Measurements from ENCODE around the gene SMIM3. TPM values are rescaled to one million over a fixed set of nuclear protein-coding genes. Genes with fewer than 3 reads are reported as not detected.

Gene SMIM3
- total and polyA plus RNA-seq, 2 of the 13 experiments (the other 11 are each of a cell fraction or from before 2014, with no cell fraction given): 11.6 to 96.7 TPM

DNA sequence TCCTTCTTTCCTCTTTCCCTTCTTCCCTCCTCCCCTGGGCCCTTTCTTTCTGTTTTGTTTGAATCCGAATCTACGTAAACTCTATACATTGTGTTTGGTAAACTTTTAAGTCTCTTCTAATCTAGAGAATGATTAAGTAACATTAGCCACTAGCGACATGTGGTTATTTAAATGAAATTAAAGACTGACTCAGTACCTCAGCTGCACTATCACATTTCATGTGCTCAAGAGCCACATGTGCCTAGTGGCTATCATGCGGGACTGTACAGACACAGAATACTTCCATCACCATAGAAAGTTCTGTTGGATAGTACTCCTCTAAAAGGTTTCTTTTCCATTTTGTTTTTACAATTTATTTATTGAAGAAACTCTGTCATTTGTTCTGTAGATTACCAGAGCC, 48.7 kb upstream of the SMIM3 start:
- H3K4me2 ChIP-seq (ENCODE audit: low read depth, low read length): no peak overlapping the region
- CTCF ChIA-PET (ENCODE audit: low intra/inter-chr PET ratio, low total read pairs): no interaction called here
- no peak overlapping the region for H3K4me3 ChIP-seq (replicated peaks in 1 of 3; ENCODE audit: insufficient read depth in 1 of 3, low read depth in 2 of 3, low read length in 3 of 3)
- FAIRE-seq (no peak), DNase-seq (ENCODE audit: low spot score) (no peak), ATAC-seq (no peak)
- no TSS peak for BruUV-seq (replicated peaks)
- H3K4me1 ChIP-seq (ENCODE audit: insufficient read depth, low read length): no peaks in the 10 kb centered on the region
- no peak overlapping the region for H2AFZ ChIP-seq (ENCODE audit: low read length)
- no peaks in the 10 kb centered on the region for H3K79me2 ChIP-seq (ENCODE audit: insufficient read depth, low read length)
- 85% methylated on average over 4 of the region's 4 CpGs for WGBS (ENCODE audit: low lambda C conversion rate)
- no peaks in the 10 kb centered on the region for H3K27me3 ChIP-seq (ENCODE audit: control insufficient read depth in 1 of 2, insufficient read depth in 2 of 2, low read length in 2 of 2)
- no peak overlapping the region for H3K27ac ChIP-seq (ENCODE audit: extremely low read length, insufficient read depth, low read length)
- POLR2A ChIA-PET: no interaction called here
- TF ChIP-seq ZNF10 (CRISPR knock-in tag; IDR thresholded peaks at IDR 0.05; ENCODE audit: borderline replicate concordance, low read depth) (no peak), JUND (CRISPR knock-in tag; IDR thresholded peaks at IDR 0.05) (no peak), ZNF607 (CRISPR knock-in tag; IDR thresholded peaks at IDR 0.05; ENCODE audit: borderline replicate concordance) (no peak), RBM39 (IDR thresholded peaks at IDR 0.05; ENCODE audit: low read depth, low read length, poor library complexity, severe bottlenecking) (no peak), XRCC5 (optimal IDR thresholded peaks at IDR 0.05; ENCODE audit: low read length) (no peak), ATM (IDR thresholded peaks at IDR 0.05; ENCODE audit: borderline replicate concordance) (no peak)
- TF ChIP-seq, protein P1, sequence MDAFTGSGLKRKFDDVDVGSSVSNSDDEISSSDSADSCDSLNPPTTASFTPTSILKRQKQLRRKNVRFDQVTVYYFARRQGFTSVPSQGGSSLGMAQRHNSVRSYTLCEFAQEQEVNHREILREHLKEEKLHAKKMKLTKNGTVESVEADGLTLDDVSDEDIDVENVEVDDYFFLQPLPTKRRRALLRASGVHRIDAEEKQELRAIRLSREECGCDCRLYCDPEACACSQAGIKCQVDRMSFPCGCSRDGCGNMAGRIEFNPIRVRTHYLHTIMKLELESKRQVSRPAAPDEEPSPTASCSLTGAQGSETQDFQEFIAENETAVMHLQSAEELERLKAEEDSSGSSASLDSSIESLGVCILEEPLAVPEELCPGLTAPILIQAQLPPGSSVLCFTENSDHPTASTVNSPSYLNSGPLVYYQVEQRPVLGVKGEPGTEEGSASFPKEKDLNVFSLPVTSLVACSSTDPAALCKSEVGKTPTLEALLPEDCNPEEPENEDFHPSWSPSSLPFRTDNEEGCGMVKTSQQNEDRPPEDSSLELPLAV (CRISPR knock-in tag; conservative IDR thresholded peaks at IDR 0.05; ENCODE audit: low read depth): no peak
- TF ChIP-seq, protein P2, sequence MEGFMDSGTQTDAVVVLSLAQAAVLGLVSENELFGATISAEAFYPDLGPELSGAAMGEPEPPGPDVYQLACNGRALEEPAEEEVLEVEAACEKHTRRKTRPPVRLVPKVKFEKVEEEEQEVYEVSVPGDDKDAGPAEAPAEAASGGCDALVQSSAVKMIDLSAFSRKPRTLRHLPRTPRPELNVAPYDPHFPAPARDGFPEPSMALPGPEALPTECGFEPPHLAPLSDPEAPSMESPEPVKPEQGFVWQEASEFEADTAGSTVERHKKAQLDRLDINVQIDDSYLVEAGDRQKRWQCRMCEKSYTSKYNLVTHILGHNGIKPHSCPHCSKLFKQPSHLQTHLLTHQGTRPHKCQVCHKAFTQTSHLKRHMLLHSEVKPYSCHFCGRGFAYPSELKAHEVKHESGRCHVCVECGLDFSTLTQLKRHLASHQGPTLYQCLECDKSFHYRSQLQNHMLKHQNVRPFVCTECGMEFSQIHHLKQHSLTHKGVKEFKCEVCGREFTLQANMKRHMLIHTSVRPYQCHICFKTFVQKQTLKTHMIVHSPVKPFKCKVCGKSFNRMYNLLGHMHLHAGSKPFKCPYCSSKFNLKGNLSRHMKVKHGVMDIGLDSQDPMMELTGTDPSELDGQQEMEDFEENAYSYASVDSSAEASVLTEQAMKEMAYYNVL (CRISPR knock-in tag; IDR thresholded peaks at IDR 0.05; ENCODE audit: borderline replicate concordance): no peak
- TF ChIP-seq, protein P3, sequence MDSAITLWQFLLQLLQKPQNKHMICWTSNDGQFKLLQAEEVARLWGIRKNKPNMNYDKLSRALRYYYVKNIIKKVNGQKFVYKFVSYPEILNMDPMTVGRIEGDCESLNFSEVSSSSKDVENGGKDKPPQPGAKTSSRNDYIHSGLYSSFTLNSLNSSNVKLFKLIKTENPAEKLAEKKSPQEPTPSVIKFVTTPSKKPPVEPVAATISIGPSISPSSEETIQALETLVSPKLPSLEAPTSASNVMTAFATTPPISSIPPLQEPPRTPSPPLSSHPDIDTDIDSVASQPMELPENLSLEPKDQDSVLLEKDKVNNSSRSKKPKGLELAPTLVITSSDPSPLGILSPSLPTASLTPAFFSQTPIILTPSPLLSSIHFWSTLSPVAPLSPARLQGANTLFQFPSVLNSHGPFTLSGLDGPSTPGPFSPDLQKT (CRISPR knock-in tag; IDR thresholded peaks at IDR 0.05; ENCODE audit: borderline replicate concordance): no peak
- in situ Hi-C loops (cut with HindIII; ENCODE audit: extremely low pct_ligation_motif_present, low pct_unique_long_range_greater_than_20kb) (no loop called here), intact Hi-C loops (cut with micrococcal nuclease; ENCODE audit: unreplicated experiment) (no loop called here)
- peaks cover 6 to 59% of the 10 kb centered on the region in 2 experiments for H3K36me3 ChIP-seq (replicated peaks in 1 of 2; ENCODE audit: control insufficient read depth in 1 of 2, insufficient read depth in 2 of 2, low read length in 2 of 2)
- H4K20me1 ChIP-seq (ENCODE audit: insufficient read depth, low read length): no peaks in the 10 kb centered on the region
- H3K9me3 ChIP-seq (ENCODE audit: low read length): no peaks in the 10 kb centered on the region
- H3K9ac ChIP-seq (ENCODE audit: insufficient read depth, low read depth, low read length): no peak overlapping the region

Data from HepG2 (cell line).